MG63 (cell line): ENCODE results near the gene ALDH7A1. TPM values are rescaled to one million over a fixed set of nuclear protein-coding genes. Genes with fewer than 3 reads are reported as not detected.
"Not testable (repeated sequence)": the region's sequence is repeated elsewhere in the genome, so short reads cannot be mapped to it uniquely, and the experiment has no call there.

Source experiments
- DNase-seq: peaks from one replicate; pipeline ENCODE4 v3.0.0-alpha.2; 2020
- H3K27me3 ChIP-seq: fragments of 250-450 bp; sonication (Bioruptor Pico); 2 replicates; pipeline ENCODE4 v1.5.1; 2020; ENCODE audit warnings: mild to moderate bottlenecking, moderate library complexity
- H3K36me3 ChIP-seq: fragments of 250-450 bp; sonication (Bioruptor Pico); 2 replicates; pipeline ENCODE4 v1.5.1; 2020; ENCODE audit warnings: mild to moderate bottlenecking, moderate library complexity
- H3K4me3 ChIP-seq: fragments of 250-450 bp; sonication (Bioruptor Pico); 2 replicates; pipeline ENCODE4 v1.5.1; 2020; ENCODE audit warnings: mild to moderate bottlenecking, moderate library complexity
- H3K9me3 ChIP-seq: fragments of 250-450 bp; sonication (Bioruptor Pico); 2 replicates; pipeline ENCODE4 v1.5.1; 2020; ENCODE audit warnings: mild to moderate bottlenecking, moderate library complexity
- total RNA-seq: library from RNA; depleted of rRNA; stranded (reverse); fragments of >200 nt; shearing (Covaris generic); gene quantifications from 2 replicates; pipeline ENCODE4 v1.2.3, GENCODE V29; 2014; ENCODE audit warnings: low replicate concordance; rRNA removed

ALDH7A1 gene
- 103 and 107 TPM in 2 replicates for total RNA-seq

- DNase-seq = peak; percentile 99
- Histone ChIP-seq H3K9me3 (no peaks in the 10 kb centered on the region), H3K4me3 (peak within 1 kb of the TSS; percentile 70), H3K27me3 (no peaks in the 10 kb centered on the region), H3K36me3 (peaks cover 27% of the 10 kb centered on the region)
These were observed at the start of gene ALDH7A1 for GRCh38 chr5:126594748-126595485. Gene ALDH7A1 (minus strand): TSS chr5:126595219. CDS start chr5:126595198, 21 bp downstream.

- H3K36me3 ChIP-seq = no peaks in the 10 kb centered on the region
- peaks cover 3% of the 10 kb centered on the region; the same call in 1 of the 2 replicates for H3K27me3 ChIP-seq
- no peak for DNase-seq
- peaks cover 19% of the 10 kb centered on the region for H3K9me3 ChIP-seq
- no peak overlapping the region for H3K4me3 ChIP-seq
These were observed 46.4 kb upstream of the ALDH7A1 start for GRCh38 chr5:126641387-126641786.

- H3K4me3 ChIP-seq = no peak overlapping the region
- peaks cover 4% of the 10 kb centered on the region; the same call in 1 of the 2 replicates for H3K27me3 ChIP-seq
- H3K36me3 ChIP-seq = no peaks in the 10 kb centered on the region
- H3K9me3 ChIP-seq = peaks cover 17% of the 10 kb centered on the region
- DNase-seq = no peak
These were observed 45.8 kb upstream of the ALDH7A1 start for GRCh38 chr5:126640866-126641265.

GRCh38 chr5:126636956-126637355, 41.9 kb upstream of the ALDH7A1 start:
- H3K9me3 ChIP-seq = no peaks in the 10 kb centered on the region; the same call in 1 of the 2 replicates
- H3K4me3 ChIP-seq = no peak overlapping the region
- H3K27me3 ChIP-seq = peaks cover 4% of the 10 kb centered on the region; the same call in 1 of the 2 replicates
- DNase-seq = no peak
- no peaks in the 10 kb centered on the region for H3K36me3 ChIP-seq

- Histone ChIP-seq H3K9me3 (no peaks in the 10 kb centered on the region; the same call in 1 of the 2 replicates), H3K27me3 (peaks cover 4% of the 10 kb centered on the region; the same call in 1 of the 2 replicates), H3K4me3 (no peak overlapping the region), H3K36me3 (no peaks in the 10 kb centered on the region)
- DNase-seq = no peak
These were observed 40.6 kb upstream of the ALDH7A1 start for GRCh38 chr5:126635585-126635984.

- peaks cover 4% of the 10 kb centered on the region; the same call in 1 of the 2 replicates for H3K27me3 ChIP-seq
- DNase-seq = no peak
- H3K36me3 ChIP-seq = no peaks in the 10 kb centered on the region
- no peak overlapping the region for H3K4me3 ChIP-seq
- H3K9me3 ChIP-seq = no peaks in the 10 kb centered on the region; the same call in 1 of the 2 replicates
These were observed 38.5 kb upstream of the ALDH7A1 start for GRCh38 chr5:126633552-126633951.

- H3K4me3 ChIP-seq = no peak overlapping the region
- H3K27me3 ChIP-seq = peaks cover 4% of the 10 kb centered on the region; the same call in 1 of the 2 replicates
- no peak for DNase-seq
- no peaks in the 10 kb centered on the region for H3K9me3 ChIP-seq
- peaks cover 8% of the 10 kb centered on the region for H3K36me3 ChIP-seq
These were observed 36.9 kb upstream of the ALDH7A1 start for GRCh38 chr5:126631920-126632319.

- Histone ChIP-seq H3K27me3 (no peaks in the 10 kb centered on the region), H3K4me3 (no peak overlapping the region), H3K9me3 (no peaks in the 10 kb centered on the region), H3K36me3 (peaks cover 37% of the 10 kb centered on the region)
- DNase-seq = no peak
These were observed 33.1 kb upstream of the ALDH7A1 start for GRCh38 chr5:126628102-126628501.

- no peaks in the 10 kb centered on the region for H3K27me3 ChIP-seq
- H3K36me3 ChIP-seq = peaks cover 46% of the 10 kb centered on the region
- peak; percentile 58 for DNase-seq
- H3K9me3 ChIP-seq = no peaks in the 10 kb centered on the region
- no peak overlapping the region for H3K4me3 ChIP-seq
These were observed 29.5 kb upstream of the ALDH7A1 start for GRCh38 chr5:126624534-126624933.

- no peak for DNase-seq
These were observed 24.8 kb upstream of the ALDH7A1 start for GRCh38 chr5:126619781-126620180.

GRCh38 chr5:126617603-126618002, 22.6 kb upstream of the ALDH7A1 start:
- not testable (repeated sequence) for H3K9me3 ChIP-seq, H3K4me3 ChIP-seq, DNase-seq, H3K27me3 ChIP-seq
- peaks cover 55% of the 10 kb centered on the region for H3K36me3 ChIP-seq

More at GRCh38 chr5:126619781-126620180, 24.8 kb upstream of the ALDH7A1 start:
- peaks cover 56% of the 10 kb centered on the region for H3K36me3 ChIP-seq
- H3K4me3 ChIP-seq = no peak overlapping the region
- no peaks in the 10 kb centered on the region for H3K27me3 ChIP-seq
- no peaks in the 10 kb centered on the region for H3K9me3 ChIP-seq

- Histone ChIP-seq H3K4me3 (no peak overlapping the region), H3K27me3 (no peaks in the 10 kb centered on the region), H3K36me3 (peaks cover 65% of the 10 kb centered on the region), H3K9me3 (no peaks in the 10 kb centered on the region)
- no peak for DNase-seq
These were observed 20.3 kb upstream of the ALDH7A1 start for GRCh38 chr5:126615286-126615685.

- DNase-seq = no peak
- no peaks in the 10 kb centered on the region for H3K27me3 ChIP-seq
- H3K4me3 ChIP-seq = no peak overlapping the region
- peaks cover 72% of the 10 kb centered on the region for H3K36me3 ChIP-seq
- no peaks in the 10 kb centered on the region for H3K9me3 ChIP-seq
These were observed 19.0 kb upstream of the ALDH7A1 start for GRCh38 chr5:126613941-126614592.

GRCh38 chr5:126610616-126611015, 15.6 kb upstream of the ALDH7A1 start:
- peaks cover 73% of the 10 kb centered on the region for H3K36me3 ChIP-seq
- no peak for DNase-seq
- no peak overlapping the region for H3K4me3 ChIP-seq
- no peaks in the 10 kb centered on the region for H3K27me3 ChIP-seq
- H3K9me3 ChIP-seq = no peaks in the 10 kb centered on the region

- Histone ChIP-seq H3K9me3 (no peaks in the 10 kb centered on the region), H3K27me3 (no peaks in the 10 kb centered on the region), H3K36me3 (peaks cover 73% of the 10 kb centered on the region), H3K4me3 (no peak overlapping the region)
- DNase-seq = no peak
These were observed 15.1 kb upstream of the ALDH7A1 start for GRCh38 chr5:126610160-126610559.

GRCh38 chr5:126605525-126605924, 10.5 kb upstream of the ALDH7A1 start:
- no peak for DNase-seq
- Histone ChIP-seq H3K9me3 (no peaks in the 10 kb centered on the region), H3K36me3 (peaks cover 69% of the 10 kb centered on the region), H3K4me3 (no peak overlapping the region), H3K27me3 (no peaks in the 10 kb centered on the region)

- no peaks in the 10 kb centered on the region for H3K27me3 ChIP-seq
- H3K36me3 ChIP-seq = peaks cover 54% of the 10 kb centered on the region
- no peaks in the 10 kb centered on the region for H3K9me3 ChIP-seq
- H3K4me3 ChIP-seq = no peak overlapping the region
- no peak for DNase-seq
These were observed 8.5 kb upstream of the ALDH7A1 start for GRCh38 chr5:126603402-126603991.
